Measurements from ENCODE around the gene NBEA.

Gene NBEA

DNA sequence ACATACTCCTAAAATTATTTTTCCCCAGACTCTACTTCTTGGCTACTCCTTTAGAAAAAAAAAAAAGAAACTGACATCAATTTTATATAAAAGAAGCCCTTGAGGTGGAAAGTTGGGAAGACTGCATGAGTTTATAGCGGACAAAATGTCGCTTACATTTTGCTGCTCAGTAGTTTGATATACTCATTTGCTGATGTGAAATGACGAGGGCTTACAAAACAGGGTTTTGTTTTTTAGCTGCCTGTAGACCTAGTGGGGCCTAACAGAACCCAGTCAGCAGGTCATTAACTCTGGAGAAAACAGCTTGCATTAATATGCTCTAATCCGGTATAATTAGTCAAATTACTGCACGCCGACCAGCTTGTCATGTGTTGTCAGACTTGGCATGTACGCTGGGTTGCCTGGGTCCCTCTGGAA lies 572.0 kb downstream of the NBEA start:
- DNase-seq (ENCODE audit: low spot score) = no peak

DNA sequence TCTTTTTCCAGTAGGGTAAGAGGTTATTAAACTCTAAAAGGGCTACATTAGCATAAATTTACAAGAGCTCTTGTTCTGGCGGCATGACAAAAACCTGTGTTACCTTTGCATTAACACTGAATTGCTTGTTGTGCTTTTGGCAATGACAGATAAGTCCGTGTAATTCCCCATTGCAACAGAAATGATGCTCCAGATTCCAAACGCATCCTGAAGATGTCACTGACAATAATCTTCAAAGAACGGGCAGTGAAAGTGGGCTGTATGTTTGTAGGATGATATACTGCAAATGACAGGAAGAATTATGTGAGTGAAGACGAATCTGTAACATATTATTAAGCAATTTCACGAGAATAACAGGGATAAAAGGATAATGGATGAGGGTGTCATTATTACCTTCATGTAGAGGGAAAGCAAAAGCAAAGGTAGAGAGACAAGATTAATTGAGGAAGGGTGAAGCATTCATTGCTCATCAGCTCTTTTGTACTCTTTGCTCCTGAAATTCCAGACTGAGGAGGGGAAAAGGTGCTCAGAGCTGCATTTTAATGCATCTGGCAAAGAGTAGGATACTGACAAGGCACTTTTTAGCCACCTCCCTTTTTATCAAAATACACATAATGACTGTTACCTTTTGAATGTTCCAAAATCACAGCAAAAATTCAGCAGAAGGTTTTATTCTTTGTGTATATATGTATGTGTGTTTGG lies 572.9 kb downstream of the NBEA start:
- no peak for DNase-seq (ENCODE audit: low spot score)

DNA sequence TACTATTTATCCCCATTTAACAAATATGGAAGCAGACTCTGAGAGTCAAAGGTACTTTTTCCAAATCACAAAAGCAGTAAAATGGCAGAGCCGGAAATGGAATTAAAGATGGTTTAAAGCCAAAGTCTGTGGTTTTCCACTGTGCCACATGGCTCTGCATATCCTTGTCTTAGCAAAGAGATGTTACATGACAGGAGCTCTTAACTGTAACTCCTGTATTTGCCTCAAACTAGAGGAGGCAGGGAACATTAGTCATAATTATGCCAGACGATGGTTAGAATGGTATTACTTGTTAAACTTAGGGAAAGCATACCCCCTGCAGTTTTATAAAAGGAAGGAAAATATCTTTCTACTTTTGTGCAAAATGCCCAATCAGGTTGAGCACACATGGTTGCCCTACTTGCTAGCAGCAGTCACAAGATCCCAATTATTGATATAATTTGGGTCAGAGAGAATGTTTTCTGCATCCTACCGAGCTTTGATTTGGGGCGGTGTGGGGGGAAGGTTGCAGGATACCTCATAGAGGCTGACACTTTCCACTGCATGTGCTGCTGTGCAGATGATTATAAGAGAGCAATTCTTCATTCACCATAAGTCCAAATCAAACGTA lies 576.4 kb downstream of the NBEA start:
- DNase-seq (ENCODE audit: low spot score) = no peak

DNA sequence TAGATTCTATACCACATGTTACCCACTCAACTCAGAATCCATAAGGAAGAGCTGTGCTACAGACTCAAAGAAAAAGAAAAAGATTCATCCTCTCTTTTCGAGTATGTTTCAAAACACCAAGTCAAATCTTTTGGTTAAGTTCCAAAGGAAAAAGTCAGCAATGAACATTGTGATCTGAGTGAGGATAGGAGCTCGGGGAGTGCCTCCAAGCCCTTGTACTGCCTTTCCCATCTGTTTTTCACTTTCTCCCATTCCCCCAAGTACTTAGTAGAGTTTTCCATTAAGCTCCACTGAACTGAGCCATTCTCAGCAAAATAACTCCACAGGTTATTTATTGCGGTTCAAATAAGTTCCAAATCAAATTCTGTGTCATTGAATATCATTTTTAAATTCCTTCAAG lies 582.1 kb downstream of the NBEA start:
- DNase-seq (ENCODE audit: low spot score) = no peak

DNA sequence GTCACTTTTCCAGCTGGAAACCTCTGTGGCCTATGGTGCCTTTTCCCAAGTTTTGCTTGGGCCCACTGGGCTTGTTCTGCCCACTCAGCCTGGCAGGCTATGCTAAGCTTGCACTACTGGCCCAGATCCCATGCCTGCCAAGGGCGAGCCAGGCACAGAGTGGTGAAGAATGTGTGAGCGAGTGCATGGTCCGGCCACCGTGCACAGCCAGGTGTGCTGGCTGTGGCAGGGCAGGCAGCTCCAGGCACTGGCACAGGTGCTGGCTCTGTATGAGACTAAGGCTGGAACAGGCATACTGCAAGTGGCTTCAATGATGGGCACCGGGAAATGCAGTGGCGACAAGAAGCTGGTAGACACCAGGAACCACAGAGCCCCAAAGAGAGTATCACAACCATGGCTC lies 584.5 kb downstream of the NBEA start:
- no peak for DNase-seq (ENCODE audit: low spot score)

DNA sequence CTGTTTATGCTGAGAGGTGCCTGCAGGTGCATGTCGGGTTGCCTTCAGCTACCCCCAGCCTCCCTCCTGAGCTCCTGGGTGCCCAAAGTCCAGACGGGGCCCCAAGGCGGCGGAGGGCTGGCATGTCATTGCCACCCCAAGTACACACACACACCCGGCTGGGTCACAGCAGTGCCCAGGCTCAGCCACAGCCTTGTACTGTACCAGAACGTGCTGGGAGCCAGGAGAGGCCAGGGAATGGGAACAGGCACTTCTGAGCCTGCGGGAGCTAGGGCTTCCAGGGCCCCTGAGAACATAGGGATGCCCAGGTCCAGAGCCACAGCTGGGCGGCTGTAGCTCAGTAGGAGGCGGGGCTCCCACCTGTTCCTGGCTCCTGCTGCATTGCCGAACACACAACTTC lies 585.4 kb downstream of the NBEA start:
- DNase-seq (ENCODE audit: low spot score) = no peak

DNA sequence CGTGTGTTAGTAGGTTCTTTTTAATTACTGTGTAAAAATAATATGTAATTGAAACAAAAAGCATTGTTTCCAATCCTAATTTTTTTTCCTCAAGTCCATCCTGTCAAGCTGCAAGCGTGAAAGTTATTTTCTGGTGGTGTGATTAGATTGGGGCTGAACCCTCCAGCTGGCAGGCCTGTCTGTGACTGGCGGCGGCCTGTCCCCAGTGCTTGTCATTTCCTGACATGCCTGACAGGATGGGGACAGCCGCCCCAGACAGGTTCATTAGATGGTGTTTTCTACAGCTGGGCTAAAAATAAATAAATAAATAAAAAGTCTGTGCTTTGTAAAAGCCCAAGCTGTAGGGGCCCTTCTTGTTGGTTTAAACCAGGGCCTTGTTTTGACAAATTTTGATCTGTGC lies 588.1 kb downstream of the NBEA start:
- no peak for DNase-seq (ENCODE audit: low spot score)

DNA sequence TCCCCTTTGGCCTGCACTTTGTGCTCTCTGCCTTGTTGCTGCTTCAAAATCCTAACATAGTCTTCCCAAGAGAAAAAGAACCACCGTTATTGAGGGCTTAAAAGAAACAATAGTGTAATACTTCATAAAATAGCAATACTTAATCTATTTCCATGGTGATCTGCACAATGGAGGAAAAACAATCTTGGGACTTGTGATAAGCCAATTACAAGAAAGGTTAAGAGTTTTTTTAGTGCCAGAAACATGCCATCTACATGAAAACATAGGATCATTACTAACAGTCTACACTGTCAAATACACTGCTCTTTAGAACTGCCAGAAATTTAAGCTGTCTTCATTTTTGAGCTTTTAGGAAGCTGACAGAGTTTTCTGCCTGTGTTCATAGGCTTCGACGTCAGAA lies 588.5 kb downstream of the NBEA start:
- DNase-seq (ENCODE audit: low spot score) = no peak

DNA sequence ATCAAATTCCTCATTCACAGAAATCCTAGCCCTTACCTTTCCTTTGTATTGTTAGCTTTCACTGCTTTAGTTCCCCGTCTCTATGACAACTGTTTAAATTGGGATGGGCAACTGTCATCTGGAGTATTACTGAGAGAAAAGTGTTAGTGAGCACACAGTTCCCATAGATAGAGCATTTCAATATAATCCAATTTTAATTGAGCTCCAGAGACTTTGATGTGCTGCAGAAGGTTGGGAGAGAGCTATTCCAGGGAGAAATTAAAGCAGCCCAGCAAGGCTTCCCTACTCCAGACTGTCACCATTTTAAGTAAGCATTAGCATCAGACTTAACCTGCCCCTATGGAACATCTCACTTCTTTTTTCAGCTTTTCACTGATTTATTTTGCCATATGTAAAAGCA lies 589.5 kb downstream of the NBEA start:
- no peak for DNase-seq (ENCODE audit: low spot score)

DNA sequence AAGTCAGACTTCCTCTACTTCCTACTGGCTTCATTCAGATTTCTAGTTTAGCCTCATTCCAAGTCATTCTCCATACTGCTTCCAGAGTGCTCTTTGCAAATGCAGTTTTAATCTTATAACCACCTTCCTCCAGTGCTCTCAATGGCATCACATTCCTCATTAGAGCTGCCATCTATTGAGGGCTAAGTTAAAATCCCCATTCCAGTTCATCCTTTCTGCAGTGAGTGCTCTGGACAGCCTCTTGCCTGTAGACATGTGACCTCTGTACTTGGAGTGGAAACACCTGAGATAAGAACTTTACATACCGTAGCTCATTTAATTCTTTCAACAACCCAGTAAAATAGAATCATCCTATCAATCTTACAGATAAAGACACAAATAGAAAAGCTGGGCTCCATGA lies 592.3 kb downstream of the NBEA start:
- no peak for DNase-seq (ENCODE audit: low spot score)

DNA sequence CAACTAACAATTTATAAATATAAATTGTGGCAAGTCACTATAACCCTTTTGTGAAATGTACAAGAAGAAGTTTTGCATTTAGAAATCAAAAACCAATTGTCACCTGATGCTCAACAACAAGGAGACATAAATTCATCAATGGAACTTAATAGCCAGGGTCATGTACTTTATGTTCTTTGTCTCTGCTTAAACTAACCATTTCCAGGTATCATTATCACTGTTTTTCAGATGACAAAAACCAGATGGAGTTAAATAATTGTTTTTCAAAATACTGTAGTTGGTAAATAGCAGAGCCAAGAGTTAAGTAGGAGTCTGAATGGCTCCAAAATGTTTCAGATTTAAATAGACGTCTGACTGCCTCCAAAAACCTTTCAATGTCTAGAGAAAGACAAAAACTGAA lies 606.7 kb downstream of the NBEA start:
- no peak for DNase-seq (ENCODE audit: low spot score)

DNA sequence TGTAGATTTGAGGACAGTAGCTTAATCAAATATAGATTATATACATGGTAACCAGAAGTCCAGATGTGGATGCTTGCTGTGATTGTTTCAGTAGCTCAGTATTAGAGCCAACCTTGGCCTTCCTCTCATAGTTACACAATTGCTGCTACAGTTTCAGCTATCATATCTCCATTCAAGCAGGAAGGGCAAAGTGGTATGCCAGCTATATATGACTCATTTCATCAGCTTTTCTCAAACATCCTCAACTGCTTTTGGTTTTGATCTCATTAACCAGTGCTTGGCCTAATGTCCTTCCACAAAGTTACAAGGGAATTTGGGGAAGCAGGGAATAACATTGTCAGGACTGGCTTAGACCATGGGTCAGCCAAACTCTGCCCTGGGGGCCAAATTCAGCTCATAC lies 607.4 kb downstream of the NBEA start:
- DNase-seq (ENCODE audit: low spot score) = no peak

DNA sequence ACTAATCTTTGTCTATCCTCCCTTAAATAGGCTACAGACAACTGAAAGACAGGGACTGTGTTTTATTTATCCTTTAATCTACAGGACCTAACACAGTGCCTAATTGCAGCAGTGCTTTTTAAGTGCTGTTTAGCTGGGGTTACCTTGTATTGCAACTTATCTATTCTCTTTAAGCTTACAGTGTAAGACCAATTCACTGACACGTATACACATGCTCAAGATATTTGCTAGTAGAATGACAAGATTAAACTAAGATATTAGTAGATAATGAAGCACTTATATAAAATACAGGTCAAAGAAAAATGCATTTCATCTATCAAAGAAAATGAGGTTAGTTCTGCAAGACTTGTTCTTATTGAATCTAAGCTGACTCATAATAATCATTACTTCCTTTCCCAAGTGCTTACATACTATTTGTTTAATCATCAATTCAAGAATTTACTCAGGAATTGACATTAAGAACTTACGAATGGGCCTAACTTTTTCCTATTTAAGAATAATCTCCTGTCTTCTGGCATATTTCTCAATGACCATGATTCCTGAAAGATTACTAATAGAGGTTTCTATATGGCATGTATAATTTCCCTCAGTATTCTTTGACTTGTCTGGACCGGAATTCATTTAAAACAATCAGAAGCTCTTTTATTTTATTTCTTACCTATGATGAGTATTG lies 610.2 kb downstream of the NBEA start:
- DNase-seq (ENCODE audit: low spot score) = no peak

DNA sequence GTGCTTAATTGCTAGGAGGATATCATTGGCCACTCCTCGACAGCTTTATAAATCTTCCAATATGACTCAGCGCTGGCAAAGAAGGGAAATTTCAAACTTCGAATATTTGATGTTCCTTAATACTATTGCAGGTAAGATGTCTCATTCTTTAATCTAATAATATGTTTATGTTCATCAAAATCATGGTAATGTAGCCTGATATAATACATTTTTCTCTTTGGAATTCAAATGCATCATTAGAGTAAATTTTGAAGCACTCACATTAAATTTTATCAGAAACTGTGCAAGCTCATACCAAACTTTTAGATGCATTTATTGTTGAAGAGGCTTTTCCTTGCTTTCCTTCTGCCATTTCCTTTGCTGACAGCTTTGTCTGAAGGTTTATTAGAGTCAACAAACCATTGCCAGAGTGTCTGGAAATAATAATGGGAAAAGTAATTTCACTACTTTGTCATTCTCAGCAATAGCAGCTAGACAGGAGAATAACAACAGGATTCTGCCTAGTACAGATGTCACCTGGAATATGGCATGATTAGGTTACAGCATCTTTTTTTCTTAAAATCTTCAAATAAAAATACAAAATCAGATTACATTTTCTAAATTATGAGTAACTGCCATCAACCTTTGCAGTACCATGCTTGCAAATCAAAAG lies 613.0 kb downstream of the NBEA start:
- no peak for DNase-seq (ENCODE audit: low spot score)

DNA sequence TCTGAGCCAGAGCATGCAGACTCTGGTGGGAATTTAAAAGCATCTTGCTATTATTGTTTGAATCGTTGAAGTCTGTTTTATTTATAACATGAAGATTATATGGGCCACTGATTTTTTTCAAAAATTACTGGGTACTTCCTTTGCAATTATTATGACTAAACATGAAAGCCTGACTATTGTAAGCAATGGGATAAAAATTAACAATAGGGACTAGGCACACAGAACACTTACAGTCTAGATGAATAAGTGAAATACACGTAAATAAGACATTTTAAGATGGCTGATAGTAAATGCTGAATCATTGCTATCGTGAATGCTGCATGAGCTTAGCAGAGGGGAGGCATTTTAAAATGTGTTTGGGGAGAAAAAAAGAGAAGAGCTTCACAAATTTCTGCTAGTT lies 615.4 kb downstream of the NBEA start:
- no peak for DNase-seq (ENCODE audit: low spot score)

DNA sequence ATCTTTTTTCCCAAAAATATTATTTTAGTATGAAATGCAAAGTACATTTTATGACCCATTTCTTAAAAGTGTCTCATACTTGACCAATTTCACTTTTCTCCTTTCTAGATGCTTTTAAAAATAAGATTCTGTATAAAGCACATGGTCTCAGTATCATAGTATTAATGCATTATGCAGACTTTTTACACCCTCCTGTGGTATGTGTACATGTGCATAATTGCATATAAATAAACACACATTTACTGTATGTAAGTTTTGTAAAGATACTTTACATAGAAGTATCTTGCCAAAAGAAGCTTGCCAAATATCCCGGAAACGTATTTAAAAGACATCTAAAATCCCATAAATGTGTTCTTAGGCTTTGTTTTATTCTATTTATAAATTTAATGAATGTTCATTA lies 619.5 kb downstream of the NBEA start:
- DNase-seq (ENCODE audit: low spot score) = no peak

DNA sequence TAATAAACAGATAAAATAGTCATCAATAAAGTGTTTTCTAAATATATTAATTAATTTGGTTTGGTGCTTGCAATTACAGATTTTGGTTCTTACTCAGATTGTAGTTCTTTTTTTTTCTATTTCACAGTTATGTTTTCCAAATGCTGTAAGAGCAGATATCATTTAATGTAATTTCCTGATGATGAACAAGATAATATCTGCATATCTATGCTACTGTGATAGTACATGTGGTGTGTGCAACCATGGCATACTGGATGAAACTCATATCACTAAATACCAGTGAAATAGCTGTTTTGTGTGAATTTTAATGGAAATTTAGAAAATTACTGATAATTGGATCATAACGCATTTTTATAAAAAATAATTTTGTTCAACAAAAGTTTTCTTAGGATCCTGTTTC lies 623.2 kb downstream of the NBEA start:
- DNase-seq (ENCODE audit: low spot score) = no peak

DNA sequence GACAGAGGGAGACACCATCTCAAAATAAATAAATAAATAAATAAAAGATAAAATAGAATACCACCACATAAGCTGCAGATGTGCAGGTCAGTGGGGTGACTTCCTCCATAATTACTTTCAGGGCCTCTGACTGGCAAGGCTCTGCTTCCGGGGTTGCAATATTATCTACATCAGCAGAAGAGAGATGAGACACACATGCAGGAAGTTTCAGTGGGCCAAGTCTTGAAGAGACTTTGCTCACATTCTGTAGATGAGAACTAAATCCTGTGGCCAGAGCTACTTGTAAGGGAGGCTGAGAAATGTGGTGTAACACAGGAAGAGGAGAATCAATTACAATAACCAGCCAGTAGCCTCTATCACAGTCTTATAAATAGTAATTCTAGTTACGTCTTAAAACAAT lies 624.3 kb downstream of the NBEA start:
- no peak for DNase-seq (ENCODE audit: low spot score)

DNA sequence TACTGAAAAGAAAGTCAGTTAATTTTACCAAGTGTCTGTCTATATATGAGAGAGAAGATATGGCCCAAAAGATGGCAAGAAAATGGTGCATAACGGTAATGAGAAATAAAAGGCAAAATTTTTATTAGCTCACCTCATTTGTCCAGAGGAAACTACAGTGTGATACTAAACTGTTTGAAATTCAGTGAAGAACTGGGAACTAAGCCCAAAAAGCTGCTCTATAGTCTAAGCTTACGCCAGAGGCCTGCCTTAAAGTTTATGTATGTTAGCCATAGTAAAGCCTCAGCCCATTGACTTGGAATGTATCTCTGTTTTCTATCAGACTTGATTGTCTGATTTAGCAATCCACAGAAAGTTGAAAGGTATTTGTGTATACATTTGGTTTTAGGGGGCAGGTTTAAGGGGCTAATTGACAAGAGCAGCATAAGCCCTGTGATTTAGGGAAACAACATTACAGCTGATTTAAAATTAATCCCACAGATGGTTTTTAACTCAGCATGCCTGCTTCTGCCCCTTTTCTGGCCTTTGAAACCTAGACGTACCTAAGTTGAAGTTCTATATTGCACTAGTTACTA lies 625.4 kb downstream of the NBEA start:
- no peak for DNase-seq (ENCODE audit: low spot score)

DNA sequence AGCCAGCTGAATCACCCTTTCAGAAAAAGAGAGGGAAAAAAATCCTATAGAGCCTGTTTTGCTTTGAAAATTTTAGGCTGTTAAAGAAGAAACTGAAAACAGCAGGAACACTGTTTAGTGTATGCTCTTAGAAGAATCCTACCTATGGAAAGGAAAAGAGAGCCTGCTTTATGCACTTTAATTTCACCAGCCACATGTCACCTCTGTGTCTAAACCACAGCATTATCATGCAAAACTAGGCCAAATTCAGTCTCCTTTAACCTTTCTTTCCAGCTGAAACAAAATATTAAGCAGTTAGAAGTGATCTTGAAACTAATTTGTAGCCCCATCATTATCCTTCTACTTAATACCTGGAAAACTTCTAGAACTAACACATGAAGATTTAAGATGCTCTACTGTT lies 631.6 kb downstream of the NBEA start:
- no peak for DNase-seq (ENCODE audit: low spot score)

DNA sequence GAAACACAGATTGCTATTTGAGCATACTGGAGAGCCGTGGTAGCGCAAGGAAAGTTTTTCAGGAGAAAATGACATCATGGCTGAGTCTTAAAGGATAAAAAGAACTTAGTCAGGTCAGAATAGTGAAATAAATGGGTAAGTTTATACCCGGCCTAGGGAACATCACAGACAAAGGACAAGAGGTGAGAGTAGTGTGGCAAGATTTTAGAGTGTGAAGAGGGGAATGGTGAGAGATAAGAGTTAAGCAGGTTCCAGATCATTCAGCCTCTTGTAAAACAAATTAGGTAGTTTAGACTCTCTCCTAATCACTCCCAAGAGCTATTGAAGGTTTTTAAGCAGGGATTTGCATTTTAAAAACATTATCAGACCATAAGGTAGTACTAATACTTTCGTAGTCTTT lies 650.4 kb downstream of the NBEA start:
- no peak for DNase-seq (ENCODE audit: low spot score)

DNA sequence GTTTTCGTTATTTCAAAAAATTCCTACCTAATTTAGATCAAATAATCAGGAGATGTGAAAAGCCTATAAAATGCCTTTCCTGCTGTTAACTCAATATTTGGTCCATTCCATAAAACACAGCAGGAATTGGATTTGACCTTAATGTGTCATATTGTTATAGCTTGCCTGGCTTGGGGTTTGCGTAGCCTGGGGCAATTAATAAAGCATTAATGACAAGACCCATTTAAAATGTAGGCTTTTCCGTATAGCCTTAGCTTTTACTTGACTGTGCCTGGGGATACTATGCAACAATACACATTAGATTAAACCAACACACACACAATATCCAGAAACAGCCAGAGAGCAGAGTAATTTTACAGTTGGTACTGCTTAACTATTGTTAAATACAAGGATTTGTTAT lies 651.6 kb downstream of the NBEA start:
- DNase-seq (ENCODE audit: low spot score) = no peak

DNA sequence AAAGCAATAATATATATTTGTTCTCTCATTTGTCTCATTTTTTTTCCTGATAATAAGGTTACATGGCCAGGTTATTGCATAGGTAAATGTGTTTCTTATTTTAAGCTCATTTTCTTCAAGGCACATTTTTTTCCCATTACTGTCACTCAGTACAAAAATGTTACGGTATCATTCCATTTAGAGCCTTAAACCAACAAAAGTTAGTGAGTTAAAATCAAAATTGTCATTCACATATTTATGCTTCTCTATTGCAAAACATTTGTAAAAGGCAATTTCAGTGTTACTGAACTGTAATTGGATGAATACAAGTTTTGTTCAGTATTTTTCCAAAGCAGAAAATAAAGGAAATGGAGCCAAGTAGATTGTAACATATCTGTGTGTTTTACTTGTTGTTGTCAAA lies 652.0 kb downstream of the NBEA start:
- no peak for DNase-seq (ENCODE audit: low spot score)
